NK-92 (cell line): Measurements from ENCODE around the gene NUDT3.
"Not testable (repeated sequence)": the region's sequence is repeated elsewhere in the genome, so short reads cannot be mapped to it uniquely, and the experiment has no call there.

Experiments
- DNase-seq: peaks from one replicate; lab custom pipeline; 2025; ENCODE audit not compliant: unreplicated experiment; lab: John Stamatoyannopoulos, UW

Gene NUDT3

DNA sequence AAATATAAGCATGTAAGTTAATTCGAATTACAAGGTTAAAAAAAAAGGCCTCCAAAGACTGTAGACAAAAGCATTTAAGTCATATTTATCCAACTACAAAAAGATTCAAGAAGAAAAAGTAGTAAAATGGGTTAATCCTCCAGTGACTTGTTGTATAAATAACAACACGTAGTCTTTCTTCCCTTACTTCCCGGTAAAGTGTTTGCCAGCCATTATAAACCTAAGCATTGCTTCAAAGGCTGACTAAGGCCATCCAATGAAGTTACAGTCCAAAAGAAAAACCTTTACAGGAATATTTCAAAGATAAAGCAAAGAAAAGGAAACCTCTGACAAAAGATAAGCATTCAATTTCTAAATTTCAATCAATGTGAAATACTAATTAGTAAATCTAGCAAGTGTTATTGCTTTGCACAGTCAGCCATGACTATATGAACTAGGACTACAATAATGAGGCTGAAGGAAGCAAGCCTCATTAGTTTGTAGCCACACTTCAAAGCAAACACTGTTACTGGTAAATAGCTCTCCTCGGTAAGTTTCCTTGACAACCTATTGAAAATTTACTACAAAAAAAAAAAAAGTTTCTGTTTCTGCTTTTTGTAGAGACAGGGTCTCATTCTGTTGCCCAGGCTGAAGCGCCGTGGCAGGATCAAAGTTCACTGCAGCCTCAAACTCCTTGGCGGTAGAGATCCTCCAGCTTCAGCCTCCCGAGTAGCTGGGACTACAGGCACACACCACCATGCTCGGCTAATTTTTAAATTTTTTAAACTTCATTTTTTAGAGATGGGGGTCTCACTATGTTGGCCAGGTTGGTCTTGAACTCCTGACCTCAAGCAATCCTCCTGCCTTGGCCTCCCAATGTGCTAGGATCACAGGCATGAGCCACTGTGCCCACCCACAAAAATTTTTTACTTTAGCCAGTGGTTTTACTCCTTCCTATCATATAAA lies 46.0 kb downstream of the NUDT3 start:
- no peak for DNase-seq

DNA sequence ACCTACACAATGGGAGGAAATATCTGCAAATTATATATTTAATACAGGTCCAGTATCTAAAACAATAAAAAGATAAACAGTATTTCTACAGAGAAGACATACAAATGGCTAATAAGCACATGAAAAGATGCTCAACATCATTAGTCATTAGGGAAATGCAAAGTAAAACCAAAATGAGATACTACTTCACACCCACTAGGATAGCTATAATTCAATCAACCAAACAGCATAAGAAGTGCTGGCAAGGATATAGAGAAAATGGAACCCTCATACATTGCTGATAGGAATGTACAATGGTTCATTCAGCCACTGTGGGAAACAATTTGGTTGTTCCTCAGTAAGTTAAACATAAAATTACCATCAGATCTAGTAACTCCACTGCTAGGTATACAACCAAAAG lies 48.7 kb downstream of the NUDT3 start:
- no peak for DNase-seq

DNA sequence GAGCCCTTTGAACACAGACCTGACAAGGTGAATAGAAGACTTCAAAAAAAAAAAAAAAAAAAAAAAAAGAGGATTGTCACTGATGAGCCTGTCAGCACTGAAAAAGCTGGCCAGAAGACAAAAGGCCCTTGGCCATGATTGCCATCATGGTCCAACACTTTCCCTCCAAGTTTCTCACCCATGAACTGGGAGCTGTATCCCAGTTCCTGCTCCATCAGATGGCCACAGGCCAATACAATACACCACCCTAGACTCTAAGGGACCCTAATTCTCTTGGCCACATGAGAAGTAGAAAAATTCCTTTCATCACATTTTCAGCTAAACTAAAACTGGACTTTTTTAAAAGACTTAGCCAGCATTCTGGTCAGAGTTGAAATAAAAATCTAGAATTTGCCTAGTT lies 50.2 kb downstream of the NUDT3 start:
- no peak for DNase-seq

DNA sequence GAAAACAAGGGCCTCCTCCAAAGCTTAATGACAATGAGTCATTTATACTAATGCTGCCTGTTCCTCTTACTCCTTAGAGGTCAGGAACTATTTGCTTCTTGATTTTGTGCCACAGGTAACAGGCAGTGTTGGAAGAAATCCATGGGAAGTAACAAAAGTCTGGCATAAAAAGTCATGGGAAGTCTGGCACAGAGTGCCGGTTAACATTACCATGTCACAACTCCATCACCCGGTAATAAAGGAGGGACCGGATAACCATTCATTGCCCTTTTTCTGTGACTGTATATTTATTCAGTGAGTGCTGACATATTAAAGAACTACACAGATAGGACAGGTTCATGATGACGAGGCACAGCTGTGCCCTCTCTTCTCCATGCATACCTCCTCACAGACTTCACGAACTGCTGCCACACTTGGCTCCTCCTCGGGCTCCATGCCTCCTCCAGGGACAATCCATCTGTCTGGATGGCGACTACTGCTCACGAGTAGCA lies 50.9 kb downstream of the NUDT3 start:
- DNase-seq = no peak

DNA sequence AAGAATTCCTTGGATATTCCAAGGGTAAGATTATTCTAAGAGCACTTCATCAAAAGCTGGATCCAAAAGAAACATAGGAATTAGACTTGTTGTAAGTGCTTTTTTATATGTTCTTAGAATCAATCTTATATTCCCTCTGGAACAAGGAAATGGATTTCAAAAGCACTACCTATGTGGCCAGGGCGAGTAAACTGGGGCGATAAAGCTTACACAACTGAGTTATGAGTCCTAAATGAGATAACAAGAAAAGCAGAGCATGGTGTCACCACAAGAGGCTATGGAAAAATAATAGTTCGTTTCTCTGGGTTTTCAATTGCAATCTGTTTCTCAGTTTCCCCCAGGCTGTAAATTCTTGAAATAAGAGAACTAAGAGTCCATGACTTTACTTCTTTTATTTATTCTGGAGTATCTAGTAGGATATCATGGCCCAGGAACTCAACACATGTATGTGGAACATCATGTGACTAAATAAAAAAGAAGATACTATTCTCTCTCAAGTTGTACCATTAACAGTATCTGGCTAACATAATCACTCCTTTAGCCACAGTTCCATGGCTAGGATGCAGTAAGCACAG lies 51.5 kb downstream of the NUDT3 start:
- DNase-seq = no peak

DNA sequence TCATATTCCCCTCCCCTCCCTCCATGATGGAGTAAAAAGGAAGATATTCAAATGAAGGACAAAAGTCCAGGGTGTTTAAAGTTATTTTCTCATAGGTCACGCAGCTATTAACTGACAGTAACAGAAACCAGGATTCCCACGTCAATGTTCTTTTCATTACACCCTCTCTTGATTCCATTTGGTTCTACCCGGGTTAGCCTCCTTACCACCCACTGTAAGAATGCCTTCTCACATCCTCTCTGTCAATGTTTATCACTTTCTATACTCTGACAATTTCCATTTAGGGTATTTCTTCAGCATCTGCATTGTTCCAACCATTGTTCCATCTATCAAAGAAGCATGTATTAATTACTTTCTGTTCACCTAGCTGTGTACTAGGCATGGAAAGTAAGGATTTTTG lies 52.1 kb downstream of the NUDT3 start:
- DNase-seq = no peak

DNA sequence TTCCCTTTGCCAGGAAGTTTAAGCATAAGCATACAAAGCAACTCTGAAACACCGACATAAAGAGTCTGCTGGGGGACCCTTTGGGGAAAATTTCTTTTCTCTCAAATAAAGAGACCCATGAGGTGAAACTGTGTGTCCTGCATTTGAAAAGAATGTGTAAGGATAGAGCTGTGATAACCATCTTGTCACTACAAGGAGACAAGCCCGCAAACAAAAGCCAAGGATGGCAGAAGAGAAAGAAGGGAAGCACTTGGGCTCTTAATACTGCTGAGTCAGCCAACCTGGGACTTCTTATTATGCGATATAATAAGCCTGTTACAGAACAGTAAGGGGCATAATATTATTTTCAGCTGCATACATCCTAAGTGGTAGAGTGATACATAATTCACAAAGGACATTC lies 52.5 kb downstream of the NUDT3 start:
- no peak for DNase-seq

DNA sequence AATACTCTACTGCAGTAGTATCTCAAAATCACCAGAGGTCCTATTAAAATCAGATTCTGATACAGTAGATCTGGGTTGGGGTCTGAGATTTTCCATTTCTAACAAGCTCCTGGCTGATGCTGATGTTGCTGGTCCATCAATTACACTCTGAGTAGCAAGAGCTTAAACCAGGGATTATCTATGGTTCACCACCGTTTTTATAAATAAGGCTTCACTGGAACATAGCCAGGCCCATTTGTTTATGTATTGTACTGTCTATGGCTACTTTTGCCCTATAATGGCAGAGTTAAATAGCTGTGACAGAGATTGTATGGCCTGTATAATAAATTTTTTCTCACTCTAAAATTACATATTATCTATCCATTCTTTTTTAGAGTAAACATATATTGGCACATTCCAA lies 53.0 kb downstream of the NUDT3 start:
- DNase-seq = no peak

DNA sequence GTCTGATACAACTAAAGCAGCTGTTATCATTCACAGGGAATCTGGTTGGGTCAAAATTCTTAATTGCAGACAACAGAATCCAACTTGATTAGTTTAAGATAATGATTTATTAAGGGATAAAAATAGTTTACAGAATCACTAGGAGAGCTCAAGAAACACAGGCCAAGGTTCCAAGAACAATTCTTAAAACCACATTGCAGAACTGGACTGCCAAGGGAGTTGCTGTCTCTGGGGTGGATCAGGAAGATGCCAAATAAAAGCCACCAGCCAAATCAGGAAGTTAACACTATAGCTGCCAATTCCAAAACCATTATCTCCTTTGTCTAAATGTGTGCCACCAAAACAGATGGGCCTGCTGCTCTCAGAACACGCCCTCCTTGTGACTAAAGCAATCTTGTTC lies 53.7 kb downstream of the NUDT3 start:
- DNase-seq = no peak

DNA sequence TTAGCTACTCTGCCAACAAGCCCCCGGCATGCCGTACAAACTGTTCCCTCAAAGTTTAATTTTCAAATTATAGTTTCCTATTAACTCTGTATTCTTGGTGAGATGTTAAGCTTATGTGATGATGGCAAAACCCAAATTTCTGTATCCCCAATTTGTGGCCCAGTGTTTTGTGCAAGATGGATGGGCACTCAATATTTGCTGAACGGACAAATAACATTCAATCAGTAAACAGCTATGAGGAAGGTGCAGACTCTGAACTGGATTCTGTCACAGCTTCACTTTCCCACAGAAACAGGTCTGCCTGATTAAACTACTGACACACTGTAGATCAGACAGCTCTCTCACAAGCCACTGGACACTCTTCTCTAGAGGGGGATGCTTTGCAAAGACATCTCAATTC lies 54.1 kb downstream of the NUDT3 start:
- no peak for DNase-seq

DNA sequence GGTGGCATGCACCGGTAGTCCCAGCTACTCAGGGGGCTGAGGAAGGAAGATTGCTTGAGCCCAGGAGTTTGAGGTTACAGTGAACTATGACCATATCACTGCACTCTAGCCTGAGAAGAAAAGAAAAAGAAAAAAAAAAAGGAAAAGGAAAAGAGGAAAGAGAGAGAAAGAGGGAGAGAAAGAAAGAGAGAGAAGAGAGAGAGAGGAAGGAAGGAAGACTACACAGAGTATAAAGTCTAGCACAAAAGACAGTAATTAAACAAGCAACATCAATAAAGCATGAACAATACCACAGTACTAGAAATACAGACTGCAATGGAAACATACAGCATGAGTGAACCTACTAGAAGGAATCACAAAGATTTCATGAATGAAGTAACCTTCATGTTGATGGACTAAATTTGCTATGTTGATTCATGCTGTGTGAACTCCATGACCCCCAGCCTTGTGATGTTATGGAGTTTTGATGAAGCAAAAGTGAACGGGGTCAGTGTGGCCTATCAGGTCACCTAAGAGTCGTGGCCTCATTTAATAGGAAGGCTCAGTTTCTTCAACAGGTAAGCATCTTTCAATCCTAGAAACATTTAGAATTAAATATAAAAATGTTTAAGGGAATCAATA lies 57.6 kb downstream of the NUDT3 start:
- DNase-seq = no peak

DNA sequence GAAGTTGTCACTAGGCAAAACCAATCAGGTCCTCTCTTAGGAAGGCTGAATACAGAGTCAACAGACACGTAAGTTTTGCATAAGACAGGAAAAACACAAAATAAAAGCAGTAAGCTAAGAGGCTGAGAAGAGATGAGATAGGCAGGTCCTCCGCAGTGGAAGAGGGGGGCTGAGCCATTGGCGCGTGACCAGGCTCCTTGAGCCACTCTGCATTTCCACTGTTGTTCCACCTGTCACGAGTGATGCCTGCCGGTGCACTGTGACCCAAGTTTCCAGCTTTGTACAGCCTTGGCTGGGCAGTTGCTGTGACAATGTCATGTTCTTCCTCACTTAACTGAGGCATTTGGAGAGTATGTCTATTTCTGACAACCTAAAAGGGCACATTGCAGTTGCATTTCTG lies 58.6 kb downstream of the NUDT3 start:
- DNase-seq = no peak

DNA sequence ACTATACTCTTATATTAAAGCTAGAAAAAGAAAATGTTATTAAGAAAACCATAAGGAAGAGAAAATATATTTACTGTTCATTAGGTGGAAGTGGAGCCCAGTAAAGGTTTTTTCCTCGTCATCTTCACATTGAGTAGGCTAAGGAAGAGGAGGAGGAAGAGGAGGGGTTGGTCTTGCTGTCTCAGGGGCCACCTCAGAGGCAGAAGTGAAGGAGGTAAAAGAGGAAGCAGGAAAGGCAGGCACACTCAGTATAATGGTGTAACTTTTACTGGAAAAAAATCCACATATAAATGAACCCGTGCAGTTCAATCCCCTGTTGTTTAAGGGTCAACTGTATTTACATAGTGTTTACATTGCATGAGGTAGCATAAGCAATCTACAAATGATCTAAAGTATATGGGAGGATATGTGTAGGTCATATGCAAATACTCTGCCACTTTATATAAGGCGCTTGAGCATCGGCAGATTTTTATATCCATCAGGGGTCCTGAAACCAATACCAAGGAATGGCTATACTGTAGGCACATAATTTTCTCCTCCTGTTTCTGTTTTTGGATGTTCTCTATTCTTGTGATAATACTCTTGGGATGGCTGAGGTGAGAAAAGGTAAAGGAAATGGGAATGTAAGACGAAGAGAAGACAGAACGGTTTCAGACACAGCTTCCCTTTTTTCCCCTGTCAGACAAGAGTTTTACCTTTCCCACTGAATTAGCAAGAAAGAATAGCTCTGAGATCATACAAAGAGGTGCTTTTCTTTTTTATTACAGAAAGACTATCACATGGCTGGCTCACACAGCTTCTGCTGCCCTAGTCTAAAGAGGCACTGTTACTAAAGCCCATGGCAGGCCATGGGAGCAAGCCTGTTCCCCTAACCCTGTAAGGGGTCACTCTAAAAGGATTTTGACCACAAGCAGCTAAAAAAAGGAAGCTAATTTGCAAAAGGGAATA lies 59.9 kb downstream of the NUDT3 start:
- DNase-seq = no peak

DNA sequence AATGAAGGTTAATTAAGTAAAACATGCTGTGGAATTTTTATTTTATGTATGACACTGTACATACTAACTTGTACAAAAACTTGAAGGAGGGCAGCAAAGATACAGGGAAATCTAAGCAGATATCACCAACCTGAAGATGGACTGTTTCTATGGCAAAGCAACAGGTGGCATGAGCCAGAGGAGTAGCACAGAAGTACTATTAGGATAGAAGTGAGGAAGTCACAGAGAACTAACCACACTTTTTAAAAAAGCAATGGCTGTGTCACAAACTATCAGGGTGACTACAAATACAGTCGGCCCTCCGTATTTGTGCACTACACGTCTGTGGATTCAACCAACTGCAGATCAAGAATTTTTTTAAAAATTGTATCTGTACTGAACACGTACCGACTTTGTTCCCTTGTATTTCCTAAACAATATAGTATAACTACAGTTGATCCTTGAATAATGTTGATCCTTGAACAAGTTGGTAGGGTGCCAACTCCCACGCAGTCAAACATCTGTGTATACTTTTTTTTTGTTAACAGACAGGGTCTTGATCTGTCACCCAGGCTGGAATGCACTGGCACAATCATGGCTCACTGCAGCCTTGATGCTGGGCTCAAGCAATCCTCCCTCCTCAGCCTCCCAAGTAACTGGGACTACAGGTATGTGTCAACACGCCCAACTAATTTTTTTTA lies 61.0 kb downstream of the NUDT3 start:
- DNase-seq = no peak

DNA sequence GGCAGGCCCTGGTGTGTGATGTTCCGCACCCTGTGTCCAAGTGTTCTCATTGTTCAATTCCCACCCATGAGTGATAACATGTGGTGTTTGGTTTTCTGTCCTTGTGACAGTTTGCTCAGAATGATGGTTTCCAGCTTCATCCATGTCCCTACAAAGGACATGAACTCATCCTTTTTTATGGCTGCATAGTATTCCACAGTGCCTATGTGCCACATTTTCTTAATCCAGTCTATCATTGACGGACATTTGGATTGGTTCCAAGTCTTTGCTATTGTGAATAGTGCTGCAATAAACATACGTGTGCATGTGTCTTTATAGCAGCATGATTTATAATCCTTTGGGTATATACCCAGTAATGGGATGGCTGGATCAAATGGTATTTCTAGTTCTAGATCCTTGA lies 62.7 kb downstream of the NUDT3 start:
- not testable (repeated sequence) for DNase-seq

DNA sequence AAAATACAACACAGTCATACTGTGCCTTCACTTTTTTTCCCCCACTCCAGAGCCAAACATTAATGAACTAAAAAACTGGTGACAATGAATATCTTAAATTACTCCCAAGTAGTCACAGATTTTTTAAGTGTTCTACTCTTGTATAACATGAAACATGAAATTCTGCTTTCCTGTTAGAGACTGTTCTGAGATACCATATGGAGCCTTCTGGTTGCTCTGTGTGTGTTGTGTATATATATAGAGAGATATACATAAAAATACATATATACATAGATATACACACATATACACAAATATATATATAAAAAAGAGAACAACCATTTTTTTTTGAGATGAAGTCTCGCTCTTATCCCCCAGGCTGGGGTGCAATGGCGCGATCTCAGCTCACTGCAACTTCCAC lies 63.5 kb downstream of the NUDT3 start:
- DNase-seq = no peak

DNA sequence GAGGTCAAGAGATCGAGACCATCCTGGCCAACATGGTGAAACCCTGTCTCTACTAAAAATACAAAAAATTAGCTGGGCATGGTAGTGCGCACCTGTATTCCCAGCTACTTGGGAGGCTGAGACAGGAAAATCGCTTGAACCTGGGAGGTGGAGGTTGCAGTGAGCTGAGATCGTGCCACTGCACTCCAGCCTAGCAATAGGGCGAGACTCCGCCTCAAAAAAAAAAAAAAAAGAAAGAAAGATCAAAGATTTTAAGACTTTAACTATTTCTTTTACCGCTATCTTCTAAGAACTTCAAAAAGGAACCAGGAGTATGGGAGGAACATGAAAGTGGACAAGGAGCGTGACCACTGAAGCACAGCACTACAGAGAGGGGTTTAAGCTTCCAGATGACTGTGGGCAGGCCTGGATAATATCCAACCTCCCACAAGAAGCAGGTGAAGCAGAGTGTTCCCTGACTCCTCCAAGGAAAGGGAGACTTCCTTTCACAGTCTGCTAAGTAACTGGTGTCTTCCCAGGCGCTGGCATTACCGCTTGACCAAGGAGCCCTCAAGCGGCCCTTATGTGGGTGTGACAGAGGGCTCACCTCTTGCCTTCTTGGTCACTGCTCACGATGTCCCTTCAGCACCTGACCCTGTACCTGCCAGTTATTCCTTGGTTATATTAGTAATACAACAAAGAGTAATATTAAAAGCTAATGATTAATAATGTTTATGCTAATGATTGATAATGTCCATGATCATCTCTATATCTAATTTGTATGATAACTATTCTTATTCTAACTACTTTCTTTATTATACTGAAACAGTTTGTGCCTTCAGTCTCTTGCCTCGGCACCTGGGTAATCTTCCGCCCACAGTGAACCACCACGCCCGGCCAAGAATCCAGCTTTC lies 64.9 kb downstream of the NUDT3 start:
- DNase-seq = not testable (repeated sequence)

DNA sequence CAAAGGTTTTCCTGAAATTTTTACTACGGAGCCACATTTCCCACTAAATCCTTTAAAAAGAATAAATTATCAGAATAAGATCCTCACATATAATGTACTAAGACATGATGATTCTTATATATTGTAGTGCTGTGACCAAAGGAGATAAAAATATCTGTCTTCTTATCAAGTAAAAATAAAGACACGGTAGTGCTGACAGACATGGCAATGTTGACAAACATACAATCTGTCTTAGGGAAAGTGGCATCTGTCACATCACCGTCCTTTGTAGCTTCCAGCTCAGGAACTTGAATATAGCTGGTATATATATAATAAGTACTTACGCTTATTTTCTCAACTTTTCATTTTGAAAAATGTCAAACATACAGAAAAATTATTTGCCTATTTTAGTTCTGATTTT lies 66.8 kb downstream of the NUDT3 start:
- no peak for DNase-seq

DNA sequence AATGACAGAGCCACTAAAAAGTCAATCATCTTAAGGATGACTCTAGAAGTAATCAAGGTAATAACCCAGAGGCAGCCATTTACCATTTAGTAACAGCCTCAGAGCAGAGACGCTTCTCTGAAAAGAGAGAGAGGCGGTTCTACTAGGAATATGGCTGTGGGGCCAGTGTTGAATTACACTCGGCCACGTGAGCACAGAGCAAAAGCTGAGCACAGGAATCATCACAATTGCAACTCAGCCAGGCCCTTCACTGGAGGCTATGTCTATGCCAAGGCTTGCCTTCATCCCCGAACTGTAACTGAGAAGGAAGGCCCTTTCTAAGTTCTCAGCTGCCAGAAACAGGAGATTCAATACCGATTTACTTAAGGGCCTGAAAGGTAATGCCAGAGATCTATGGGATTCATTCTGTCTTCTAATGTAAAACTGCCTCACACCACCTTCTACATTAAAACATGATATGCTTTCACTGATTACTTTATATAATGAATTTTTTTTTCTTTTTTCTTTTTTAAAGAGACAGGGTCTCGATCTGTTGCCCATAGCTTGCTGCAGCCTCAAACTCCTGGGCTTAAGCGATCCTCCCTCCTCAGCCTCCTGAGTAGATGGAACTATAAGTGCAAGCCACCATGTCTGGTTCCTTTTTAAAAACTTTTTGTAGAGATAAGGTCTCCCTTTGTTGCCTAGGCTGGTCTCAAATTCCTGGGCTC lies 67.6 kb downstream of the NUDT3 start:
- DNase-seq = no peak
